HUES6 (cell line): ENCODE measurements around the gene RAF1.
"Not testable (repeated sequence)": the region's sequence is repeated elsewhere in the genome, so short reads cannot be mapped to it uniquely, and the experiment has no call there.

ENCODE experiments used
- H3K27ac ChIP-seq: 2 replicates; pipeline ENCODE4 v1.7.0; 2013; ENCODE audit warnings: low read depth, mild to moderate bottlenecking, low read length, inconsistent platforms
- H3K27me3 ChIP-seq: 2 replicates; pipeline ENCODE4 v1.6.1; 2013; ENCODE audit warnings: low read length; ENCODE audit not compliant: control insufficient read depth, insufficient read depth
- H3K36me3 ChIP-seq: 2 replicates; pipeline ENCODE4 v1.6.1; 2013; ENCODE audit warnings: low read length; ENCODE audit not compliant: control insufficient read depth, insufficient read depth
- H3K4me1 ChIP-seq: 2 replicates; pipeline ENCODE4 v1.6.1; 2013; ENCODE audit warnings: low read length; ENCODE audit not compliant: control insufficient read depth, insufficient read depth
- H3K4me3 ChIP-seq: 2 replicates; pipeline ENCODE4 v1.5.1; 2013; ENCODE audit warnings: low read depth, low read length
- H3K9ac ChIP-seq: one replicate; pipeline ENCODE4 v1.6.1; 2013; ENCODE audit warnings: mild to moderate bottlenecking, low read length
- H3K9me3 ChIP-seq: 2 replicates; pipeline ENCODE4 v1.6.1; 2013; ENCODE audit warnings: low read depth, low read length; ENCODE audit not compliant: control insufficient read depth, insufficient read depth

RAF1 gene

DNA sequence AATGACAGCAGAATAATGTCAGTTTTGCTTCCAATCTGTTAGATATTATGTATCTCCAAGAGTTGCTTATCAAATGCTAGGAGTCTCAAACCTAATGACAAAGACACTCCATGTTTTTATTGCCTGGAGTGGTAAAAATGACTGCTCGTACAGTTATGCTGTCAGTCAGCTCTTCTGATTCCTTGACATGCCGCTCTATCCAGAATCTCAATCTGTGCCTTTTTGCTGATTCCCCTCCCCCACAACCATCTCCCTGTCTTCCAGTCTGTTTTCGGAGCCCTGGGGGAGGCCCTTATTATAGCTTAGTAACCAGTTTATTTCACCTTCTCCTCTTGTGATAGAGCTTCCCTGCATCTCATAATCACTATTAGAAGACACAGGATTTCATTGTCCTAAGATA is 104.4 kb downstream of the RAF1 start:
- Histone ChIP-seq H3K27me3 (no peaks in the 10 kb centered on the region), H3K9me3 (no peaks in the 10 kb centered on the region), H3K4me1 (peaks cover 39% of the 10 kb centered on the region), H3K4me3 (no peak overlapping the region), H3K27ac (no peak overlapping the region), H3K36me3 (no peaks in the 10 kb centered on the region), H3K9ac (no peak overlapping the region)

DNA sequence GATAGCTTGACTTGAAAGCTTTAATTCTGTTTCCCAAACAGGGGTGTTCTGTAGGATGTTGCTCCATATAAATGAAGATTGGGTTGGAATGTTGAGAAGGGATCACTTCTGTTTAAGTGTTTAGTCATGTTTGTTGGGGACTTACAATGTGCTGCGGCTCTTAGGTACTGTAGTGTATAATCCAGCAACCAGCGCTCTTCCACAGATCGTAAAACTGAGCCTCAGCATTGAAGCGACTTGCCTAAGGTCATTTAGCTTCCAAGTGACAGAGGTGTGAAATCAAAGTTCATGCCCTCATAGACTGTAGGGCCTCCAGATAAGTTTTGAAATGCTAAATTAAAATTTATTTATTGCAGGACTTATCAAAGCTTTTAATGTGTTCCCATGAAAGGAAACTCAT is 105.2 kb downstream of the RAF1 start:
- Histone ChIP-seq H3K27ac (no peak overlapping the region), H3K9me3 (no peaks in the 10 kb centered on the region), H3K27me3 (no peaks in the 10 kb centered on the region), H3K4me3 (peak overlapping the region; percentile 81; the same call in 1 of the 2 replicates), H3K36me3 (no peaks in the 10 kb centered on the region), H3K9ac (no peak overlapping the region), H3K4me1 (peaks cover 39% of the 10 kb centered on the region)

DNA sequence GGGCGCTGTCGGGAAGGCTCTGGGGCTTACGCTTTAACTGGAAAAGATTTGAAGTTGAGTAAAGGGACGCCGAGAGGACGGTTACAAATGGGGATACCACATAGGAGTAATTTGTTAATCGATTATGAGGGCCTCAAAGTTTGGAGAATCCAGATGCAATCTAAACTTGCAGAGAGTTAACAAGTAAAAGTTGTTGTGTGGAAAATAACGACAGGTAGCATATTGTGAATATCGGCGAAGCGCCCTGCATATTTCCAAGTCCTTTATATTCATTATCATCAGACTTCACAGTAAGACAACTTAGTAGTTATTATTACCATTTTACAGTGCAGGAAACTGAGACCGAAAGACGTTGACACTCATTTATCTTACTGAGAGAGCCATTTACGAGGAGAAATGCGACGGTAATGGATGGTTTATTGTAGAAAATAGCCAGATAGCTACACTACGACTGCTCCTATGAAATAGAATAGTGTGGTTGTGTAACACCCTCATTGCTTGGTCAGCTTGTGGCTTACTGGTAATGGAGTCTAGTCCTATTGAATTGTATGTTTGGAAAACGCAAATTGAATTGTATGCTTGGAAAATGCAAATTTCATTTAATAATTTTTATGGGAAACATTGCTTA is 106.3 kb downstream of the RAF1 start:
- peak overlapping the region; percentile 81 for H3K4me3 ChIP-seq
- no peaks in the 10 kb centered on the region for H3K27me3 ChIP-seq
- H3K9ac ChIP-seq, result peak overlapping the region; percentile 91
- no peaks in the 10 kb centered on the region for H3K9me3 ChIP-seq
- peaks cover 34% of the 10 kb centered on the region for H3K4me1 ChIP-seq
- no peaks in the 10 kb centered on the region for H3K36me3 ChIP-seq
- peak overlapping the region; percentile 82 for H3K27ac ChIP-seq

DNA sequence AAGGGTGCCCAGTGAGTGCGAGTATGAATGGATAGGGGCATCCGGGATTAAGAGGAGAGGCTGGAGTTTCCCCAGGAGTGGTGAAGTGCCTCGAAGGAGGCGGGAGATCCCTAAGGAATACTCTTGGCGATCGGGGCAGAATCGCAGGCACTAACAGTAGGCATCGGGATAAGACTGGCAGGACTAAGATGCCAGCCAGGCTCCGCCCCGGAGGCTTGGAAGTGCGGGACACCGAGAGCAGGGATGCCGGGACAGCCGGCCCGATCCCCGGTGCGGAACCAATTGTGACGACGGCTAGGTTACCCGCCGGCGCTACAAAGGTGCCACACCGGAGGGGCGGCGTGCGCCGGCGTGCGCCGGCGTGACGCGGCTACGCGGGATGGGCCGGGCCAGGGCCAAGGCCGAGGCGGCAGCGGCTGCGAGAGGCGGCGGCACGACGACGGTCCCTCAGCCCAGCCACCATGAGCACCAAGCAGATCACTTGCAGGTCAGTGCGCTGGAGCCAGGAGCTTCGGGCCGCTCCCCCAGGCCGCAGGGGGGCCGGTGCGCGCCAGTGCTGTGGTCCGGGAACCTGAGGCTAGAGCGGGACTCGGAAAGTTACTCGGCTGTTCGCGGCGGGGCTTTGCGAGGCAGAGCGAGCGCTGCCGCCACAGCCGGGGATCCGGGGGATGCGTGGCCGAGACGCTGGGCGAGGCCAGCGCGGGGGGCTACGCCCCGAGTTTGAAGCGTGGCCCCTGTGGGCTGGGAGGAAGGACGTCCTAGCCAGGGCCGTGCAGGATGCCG is 107.0 kb downstream of the RAF1 start, which contains the start of gene MKRN2:
TSS of gene MKRN2 (plus strand) at position 398 of the 783 bp plus-strand sequence. CDS start at position 462, 64 bp downstream.
- Histone ChIP-seq H3K36me3 (no peaks in the 10 kb centered on the region), H3K4me3 (peak within 1 kb of the TSS; percentile 81), H3K4me1 (peaks cover 27% of the 10 kb centered on the region), H3K27me3 (no peaks in the 10 kb centered on the region), H3K9me3 (no peaks in the 10 kb centered on the region), H3K27ac (peak within 1 kb of the TSS; percentile 82), H3K9ac (peak within 1 kb of the TSS; percentile 91)

DNA sequence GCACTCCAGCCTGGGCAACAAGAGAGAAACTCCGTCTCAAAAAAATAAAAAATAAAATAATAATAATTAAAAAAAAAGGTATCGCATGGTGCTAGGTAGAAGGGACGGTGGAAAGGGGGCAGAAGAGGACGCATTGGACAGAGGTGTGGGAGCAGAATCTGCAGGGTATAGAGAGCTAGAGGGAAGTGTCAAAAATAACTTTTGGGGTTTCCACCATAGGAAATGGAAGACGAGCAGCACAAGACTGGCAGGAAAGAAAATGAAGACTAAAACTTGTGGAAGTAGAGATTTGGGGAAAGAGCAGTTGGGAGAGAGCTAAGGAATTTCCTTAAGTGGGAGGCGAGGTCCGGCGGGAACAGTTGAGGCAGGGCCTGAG is 107.6 kb downstream of the RAF1 start:
- peaks cover 25% of the 10 kb centered on the region for H3K4me1 ChIP-seq
- H3K36me3 ChIP-seq, result no peaks in the 10 kb centered on the region
- H3K9ac ChIP-seq, result peak overlapping the region; percentile 91
- H3K27ac ChIP-seq, result peak overlapping the region; percentile 23; the same call in 1 of the 2 replicates
- H3K9me3 ChIP-seq, result no peaks in the 10 kb centered on the region
- no peaks in the 10 kb centered on the region for H3K27me3 ChIP-seq
- H3K4me3 ChIP-seq, result peak overlapping the region; percentile 81

DNA sequence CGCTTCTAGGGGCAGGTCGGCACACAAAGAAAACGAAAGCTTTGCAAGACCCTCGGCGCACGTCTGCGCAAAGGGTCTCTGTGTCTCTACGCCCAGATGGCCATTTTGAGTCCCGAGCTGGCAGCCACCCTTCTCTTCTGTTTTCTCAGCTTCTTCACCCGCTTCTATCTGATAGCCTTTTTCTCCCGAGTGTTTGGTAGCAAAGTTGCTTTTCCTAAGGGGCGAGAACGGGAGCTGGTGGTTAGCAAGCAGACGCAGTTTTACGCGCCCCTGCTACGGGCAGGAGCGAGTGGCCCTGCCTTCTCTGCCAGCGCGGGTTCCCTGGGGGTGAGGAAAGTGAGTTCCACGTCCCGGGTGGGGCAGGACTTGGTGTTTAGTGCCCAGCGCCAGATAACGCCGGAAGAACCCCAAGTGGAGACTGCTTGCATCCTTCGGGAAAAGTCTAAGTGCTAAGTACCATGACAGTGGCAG is 110.0 kb downstream of the RAF1 start:
- no peaks in the 10 kb centered on the region for H3K27me3 ChIP-seq
- peak overlapping the region; percentile 61 for H3K4me3 ChIP-seq
- H3K4me1 ChIP-seq, result peaks cover 8% of the 10 kb centered on the region; the same call in 1 of the 2 replicates
- H3K27ac ChIP-seq, result no peak overlapping the region
- no peaks in the 10 kb centered on the region for H3K9me3 ChIP-seq
- H3K36me3 ChIP-seq, result no peaks in the 10 kb centered on the region
- H3K9ac ChIP-seq, result peak overlapping the region; percentile 52

DNA sequence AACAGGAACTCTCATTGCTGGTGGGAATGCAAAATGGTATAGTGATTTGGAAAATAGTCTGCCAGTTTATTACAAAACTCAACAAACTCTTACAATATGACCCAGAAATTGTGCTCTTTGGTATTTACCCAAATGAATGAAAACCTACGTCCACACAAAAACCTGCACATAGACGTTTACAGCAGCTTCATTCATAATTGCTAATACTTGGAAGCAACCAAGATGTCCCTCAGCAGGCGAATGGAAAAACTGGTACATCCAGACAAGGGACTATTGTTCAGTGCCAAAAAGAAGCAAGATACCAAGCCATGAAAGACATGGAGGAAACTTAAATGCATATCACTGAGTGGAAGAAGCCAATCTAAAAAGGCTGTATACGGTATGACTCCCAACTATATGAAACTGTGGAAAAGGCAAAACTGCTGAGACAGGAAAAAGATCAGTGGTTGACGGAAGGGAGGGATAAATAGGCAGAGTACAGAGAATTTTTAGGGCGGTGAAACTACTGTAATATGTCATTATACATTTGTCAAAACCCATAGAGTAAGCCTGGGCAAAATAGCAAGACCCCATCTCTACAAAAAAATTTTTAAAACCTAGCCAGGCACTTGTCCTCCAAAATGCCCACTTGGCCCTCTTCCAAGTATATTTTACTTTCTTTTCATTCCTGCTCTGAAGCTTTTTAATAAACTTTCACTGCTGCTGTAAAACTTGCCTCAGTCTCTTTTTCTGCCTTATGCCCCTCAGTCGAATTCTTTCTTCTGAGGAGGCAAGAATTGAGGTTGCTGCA is 113.8 kb downstream of the RAF1 start:
- H3K36me3 ChIP-seq, result no peaks in the 10 kb centered on the region

DNA sequence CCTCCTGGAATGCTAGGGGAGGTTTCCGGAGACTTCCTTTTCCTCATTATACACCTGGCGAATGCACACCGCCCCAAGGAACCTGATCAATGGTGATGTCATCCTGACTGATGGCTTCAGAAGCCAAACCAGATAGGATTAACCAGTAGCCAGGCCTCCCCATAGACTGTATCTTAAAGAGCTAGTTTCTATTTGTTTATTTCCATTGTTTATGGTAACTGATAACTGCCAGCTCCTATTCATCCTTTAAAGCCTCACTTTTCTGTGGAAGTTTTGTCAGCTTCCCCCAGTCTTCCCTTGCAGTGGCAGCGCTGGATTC is 118.5 kb downstream of the RAF1 start, which contains the start of gene MKRN2OS:
TSS of gene MKRN2OS (minus strand) at position 27 of the 319 bp plus-strand sequence. CDS start 35 bp downstream, outside the sequence.
- Histone ChIP-seq H3K4me1 (peaks cover 6% of the 10 kb centered on the region; the same call in 1 of the 2 replicates), H3K27me3 (no peaks in the 10 kb centered on the region), H3K9ac (no peak within 1 kb of the TSS), H3K9me3 (no peaks in the 10 kb centered on the region), H3K4me3 (no peak within 1 kb of the TSS), H3K27ac (no peak within 1 kb of the TSS), H3K36me3 (peaks cover 1% of the 10 kb centered on the region)

More for the DNA sequence above, 113.8 kb downstream of the RAF1 start:
- Histone ChIP-seq H3K9me3 (no peaks in the 10 kb centered on the region), H3K4me3 (no peak overlapping the region), H3K27ac (no peak overlapping the region), H3K4me1 (peaks cover 6% of the 10 kb centered on the region; the same call in 1 of the 2 replicates), H3K9ac (no peak overlapping the region), H3K27me3 (no peaks in the 10 kb centered on the region)

DNA sequence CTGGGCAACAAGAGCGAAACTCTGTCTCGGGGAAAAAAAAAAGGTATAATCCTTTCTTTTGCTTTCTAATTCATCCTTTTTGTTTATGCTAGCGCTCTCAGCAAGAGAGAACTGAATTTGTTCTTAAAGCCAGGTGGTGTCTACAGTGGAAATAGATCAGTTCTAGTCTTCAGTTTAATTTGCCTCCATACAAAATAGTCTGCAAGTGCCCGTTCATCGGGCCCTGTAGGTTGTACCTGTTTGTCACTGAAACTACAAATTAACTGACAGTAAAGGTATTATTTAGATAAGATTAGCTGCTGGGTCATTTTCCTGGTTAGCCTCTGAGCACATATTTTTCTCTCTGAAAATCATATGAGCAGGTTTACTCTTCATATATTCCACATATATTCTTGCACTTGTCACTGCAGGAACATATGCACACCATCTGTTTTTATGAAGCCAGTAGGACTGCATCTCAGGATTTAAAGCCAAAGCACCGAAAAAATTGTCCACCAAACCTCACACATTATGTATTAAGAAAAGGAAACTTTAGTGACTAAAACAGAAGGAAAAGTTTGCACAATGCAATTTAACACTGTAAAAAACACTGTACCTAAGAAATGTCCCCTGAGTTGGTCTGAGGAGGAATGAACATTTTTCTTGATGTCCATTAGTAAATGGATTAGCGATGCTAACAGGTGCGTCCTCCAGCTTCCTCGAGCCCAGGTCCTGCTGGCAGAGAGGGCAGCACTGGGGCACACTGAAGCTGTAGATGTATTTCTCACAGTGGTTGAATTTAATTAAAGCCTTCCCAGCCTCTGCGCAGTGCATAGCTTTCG is 119.1 kb downstream of the RAF1 start:
- H3K9ac ChIP-seq, result no peak overlapping the region
- H3K4me3 ChIP-seq, result no peak overlapping the region
- peaks cover 7% of the 10 kb centered on the region for H3K36me3 ChIP-seq
- no peaks in the 10 kb centered on the region for H3K9me3 ChIP-seq
- H3K27ac ChIP-seq, result no peak overlapping the region
- H3K4me1 ChIP-seq, result peaks cover 6% of the 10 kb centered on the region; the same call in 1 of the 2 replicates
- no peaks in the 10 kb centered on the region for H3K27me3 ChIP-seq

DNA sequence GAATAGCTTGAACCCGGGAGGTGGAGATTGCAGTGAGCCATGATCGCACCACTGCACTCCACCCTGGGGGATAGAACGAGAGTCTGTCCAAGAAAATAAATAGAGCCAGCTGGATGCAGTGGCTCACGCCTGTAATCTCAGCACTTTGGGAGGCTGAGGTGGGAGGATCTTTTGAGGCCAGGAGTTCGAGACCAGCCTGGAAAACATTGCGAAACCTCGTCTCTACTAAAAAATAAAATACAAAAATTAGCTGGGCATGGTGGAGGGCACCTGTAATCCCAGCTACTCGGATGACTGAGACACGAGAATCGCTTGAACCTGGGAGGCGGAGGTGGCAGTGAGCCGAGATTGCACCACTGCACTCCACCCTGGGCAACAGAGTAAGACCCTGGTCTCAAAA is 120.4 kb downstream of the RAF1 start:
- not testable (repeated sequence) for H3K9me3 ChIP-seq, H3K36me3 ChIP-seq, H3K4me3 ChIP-seq, H3K27me3 ChIP-seq, H3K9ac ChIP-seq, H3K27ac ChIP-seq, H3K4me1 ChIP-seq
